HepG2 (cell line): ENCODE results near the gene TIGAR. TPM values are rescaled to one million over a fixed set of nuclear protein-coding genes. Genes with fewer than 3 reads are reported as not detected.

Experiments used
- ATAC-seq: fragments of 200-7000 bp; cut with Tn5 transposase; 3 replicates; pipeline ENCODE4 v1.9.1; 2020; ENCODE audit warnings: mild to moderate bottlenecking, moderate library complexity
- BruUV-seq: library from RNA; stranded (reverse); fragments of 400-500 nt; replicated peaks from 2 replicates; lab custom pipeline; 2021; lab: Mats Ljungman, UMichigan
- CTCF ChIA-PET: fragments of 300-600 bp; formaldehyde crosslinking; extraction: SDS; loops from one replicate; lab custom pipeline; 2021; ENCODE audit warnings: low total read pairs, inconsistent platforms, low intra/inter-chr PET ratio; lab: Yijun Ruan, JAX
- POLR2A ChIA-PET: fragments of 350-600 bp; sonication (Branson Sonifier 250); formaldehyde crosslinking; loops from one replicate; lab custom pipeline; 2020; ENCODE audit warnings: antibody characterized with exemption, inconsistent platforms; lab: Yijun Ruan, JAX
- DNase-seq: peaks from one replicate; pipeline ENCODE4 v3.0.0-alpha.2; 2015; ENCODE audit warnings: low spot score
- FAIRE-seq: peaks from 3 replicates; lab custom pipeline; 2011; peaks lifted over from hg19 to GRCh38; lab: Jason Lieb, UNC
- H2AFZ ChIP-seq: one replicate; pipeline ENCODE4 v1.6.1; 2011; ENCODE audit warnings: low read length, inconsistent platforms
- H3K27ac ChIP-seq: fragments of 300-600 bp; 3 replicates; pipeline ENCODE4 v1.8.0; 2011; ENCODE audit warnings: mixed run types, mild to moderate bottlenecking, mixed read lengths, low read length, inconsistent platforms; ENCODE audit not compliant: insufficient read depth; ENCODE audit errors: extremely low read length
- H3K27me3 ChIP-seq, 2 experiments: fragments of 200-600 bp in 1 of 2; 2 replicates in 1 of 2; 3 replicates in 1 of 2; pipeline versions ENCODE4 v1.6.0 to v1.8.0; 2011; ENCODE audit warnings: low read length in 2 of 2, mild to moderate bottlenecking in 2 of 2, moderate library complexity in 2 of 2, inconsistent platforms in 1 of 2; ENCODE audit not compliant: insufficient read depth in 2 of 2, control insufficient read depth in 1 of 2
- H3K36me3 ChIP-seq, 2 experiments: fragments of 200-600 bp in 1 of 2; replicated peaks in 1 of 2; 2 replicates in 1 of 2; 3 replicates in 1 of 2; pipeline versions ENCODE4 v1.5.1 to v1.8.0; 2011; ENCODE audit warnings: low read length in 2 of 2, inconsistent platforms in 1 of 2; ENCODE audit not compliant: insufficient read depth in 2 of 2, control insufficient read depth in 1 of 2
- H3K4me1 ChIP-seq: 2 replicates; pipeline ENCODE4 v1.5.1; 2012; ENCODE audit warnings: low read length, inconsistent platforms; ENCODE audit not compliant: insufficient read depth
- H3K4me2 ChIP-seq: 2 replicates; pipeline ENCODE4 v1.6.0; 2011; ENCODE audit warnings: low read depth, low read length, inconsistent platforms
- H3K4me3 ChIP-seq, 3 experiments: fragments of 200-600 bp in 1 of 3; sonication (generic), shearing (Covaris generic) in 1 of 3; replicated peaks in 1 of 3; 2 replicates each; pipeline ENCODE4 v1.5.1; 2011 to 2016; ENCODE audit warnings: low read length in 3 of 3, inconsistent platforms in 2 of 3, low read depth in 2 of 3, mild to moderate bottlenecking in 2 of 3, control low read depth in 1 of 3, mixed read lengths in 1 of 3; ENCODE audit not compliant: insufficient read depth in 1 of 3
- H3K79me2 ChIP-seq: one replicate; pipeline ENCODE4 v1.6.1; 2011; ENCODE audit warnings: low read length, inconsistent platforms; ENCODE audit not compliant: insufficient read depth
- H3K9ac ChIP-seq: 2 replicates; pipeline ENCODE4 v1.6.0; 2011; ENCODE audit warnings: mild to moderate bottlenecking, low read depth, low read length, inconsistent platforms; ENCODE audit not compliant: insufficient read depth
- H3K9me3 ChIP-seq: 2 replicates; pipeline ENCODE4 v1.5.1; 2012; ENCODE audit warnings: mild to moderate bottlenecking, low read length
- H4K20me1 ChIP-seq: 2 replicates; pipeline ENCODE4 v1.6.0; 2011; ENCODE audit warnings: inconsistent platforms, mild to moderate bottlenecking, low read length, moderate library complexity; ENCODE audit not compliant: insufficient read depth
- KLF6 ChIP-seq: IDR thresholded peaks from 2 replicates; pipeline ENCODE4 v1.8.0; 2016; ENCODE audit warnings: missing biosample characterization, missing genetic modification reagents
- PLSCR1 ChIP-seq: sonication (generic); formaldehyde crosslinking; IDR thresholded peaks from 2 replicates; pipeline ENCODE4 v1.5.0; 2020; ENCODE audit warnings: missing genetic modification reagents, mild to moderate bottlenecking, borderline replicate concordance
- SOX13 ChIP-seq, 3 experiments: fragments of 450-650 bp in 1 of 3; sonication (generic) in 1 of 3; formaldehyde crosslinking in 1 of 3; IDR thresholded peaks in 2 of 3; conservative IDR thresholded peaks in 1 of 3; 2 replicates each; pipeline versions ENCODE4 v1.5.0 to v1.6.1; 2016 to 2020; ENCODE audit warnings: antibody characterized with exemption in 1 of 3, mild to moderate bottlenecking in 1 of 3, missing compliant biosample characterization in 1 of 3, missing genetic modification reagents in 1 of 3, moderate library complexity in 1 of 3
- ZNF17 ChIP-seq: sonication (generic); formaldehyde crosslinking; IDR thresholded peaks from 2 replicates; pipeline ENCODE4 v1.5.0; 2020; ENCODE audit warnings: mild to moderate bottlenecking, missing genetic modification reagents
- ZNF274 ChIP-seq: sonication (generic); formaldehyde crosslinking; IDR thresholded peaks from 2 replicates; pipeline ENCODE4 v1.5.1; 2020; ENCODE audit warnings: mild to moderate bottlenecking, missing genetic modification reagents
- ZNF407 ChIP-seq: sonication (generic); formaldehyde crosslinking; IDR thresholded peaks from one replicate; pipeline ENCODE4 v1.5.1; 2020; ENCODE audit warnings: mild to moderate bottlenecking, missing genetic modification reagents; ENCODE audit errors: not compliant biosample characterization
- ZNF678 ChIP-seq: sonication (generic); formaldehyde crosslinking; IDR thresholded peaks from 2 replicates; pipeline ENCODE4 v1.4.0; 2020; ENCODE audit warnings: mild to moderate bottlenecking, missing genetic modification reagents
- WGBS: methylation state at CpG from one replicate; pipeline ENCODE4 v1.1.6; 2017; ENCODE audit warnings: low lambda C conversion rate; 5-methylcytosine and 5-hydroxymethylcytosine counted together
- in situ Hi-C: cut with HindIII; loops from 2 replicates; pipeline ENCODE4 v1.10.0; 2017; ENCODE audit warnings: low pct_unique_long_range_greater_than_20kb; ENCODE audit not compliant: extremely low pct_ligation_motif_present
- intact Hi-C: fragments of 100-400 bp; cut with micrococcal nuclease; formaldehyde crosslinking; loops from one replicate; pipeline ENCODE4 v1.10.0; 2022; ENCODE audit not compliant: unreplicated experiment
- polyA plus RNA-seq, 8 experiments: library from polyadenylated mRNA; depleted of rRNA in 3 of 8; stranded (reverse) in 7 of 8; unstranded in 1 of 8; fragments of >200 nt; fragmentation: Illumina TruSeq in 4 of 8; extraction: Trizol in 4 of 8; gene quantifications; 2 replicates each; pipeline versions ENCODE4 v1.2.1 to v1.2.3, GENCODE V29; 2011 to 2016; ENCODE audit warnings: low read depth in 4 of 8, missing spikeins in 1 of 8, mixed read lengths in 1 of 8; ENCODE audit not compliant: insufficient read depth in 1 of 8
- total RNA-seq, 5 experiments: library from RNA; depleted of rRNA; stranded (reverse); fragments of >200 nt; fragmentation: Illumina TruSeq; extraction: Trizol; gene quantifications; 2 replicates each; pipeline ENCODE4 v1.2.3, GENCODE V29; 2016; ENCODE audit warnings: low read depth in 1 of 5

Gene TIGAR
- total and polyA plus RNA-seq, 2 of the 13 experiments (the other 11 are each of a cell fraction or from before 2014, with no cell fraction given) = 2.6 to 21.8 TPM

- Histone ChIP-seq H3K4me3 (peak overlapping the region in 2 of 3 experiments; percentile 45 to 55; a peak in 5 of 6 replicates), H3K27me3 (peaks cover 0 to 21% of the 10 kb centered on the region in 2 experiments; a peak in 3 of 5 replicates), H3K4me2 (peak overlapping the region; percentile 91), H3K4me1 (peaks cover 41% of the 10 kb centered on the region), H4K20me1 (no peaks in the 10 kb centered on the region), H2AFZ (no peak overlapping the region), H3K79me2 (no peaks in the 10 kb centered on the region), H3K9ac (no peak overlapping the region), H3K36me3 (no peaks in the 10 kb centered on the region), H3K27ac (peak overlapping the region; percentile 55), H3K9me3 (no peaks in the 10 kb centered on the region)
- intact Hi-C loops = no loop called here
- ATAC-seq (peak; percentile 64), DNase-seq (peak; percentile 26), FAIRE-seq (peak; percentile 83)
- in situ Hi-C loops = loop anchor here (10.0 kb wide), 2 partner anchors 113 to 233 kb away; partner anchors contain the start of gene RAD51AP1
- CTCF ChIA-PET = no interaction called here
- WGBS = 16% methylated on average over 11 of the region's 11 CpGs
- POLR2A ChIA-PET = no interaction called here
- no TSS peak for BruUV-seq
- no peak for TF ChIP-seq PLSCR1 (CRISPR knock-in tag)
- TF ChIP-seq ZNF17 (CRISPR knock-in tag) = no peak
- no peak for TF ChIP-seq ZNF274 (CRISPR knock-in tag)
- TF ChIP-seq ZNF407 (CRISPR knock-in tag) = no peak
- TF ChIP-seq SOX13 (IDR thresholded peaks at IDR 0.05) = no peak
- peak in 1 of 2 experiments; percentile 17; a peak in 1 of 4 replicates for TF ChIP-seq SOX13 (CRISPR knock-in tag; conservative IDR thresholded peaks at IDR 0.05 in 1 of 2, IDR thresholded peaks at IDR 0.05 in 1 of 2)
- no peak for TF ChIP-seq ZNF678 (CRISPR knock-in tag)
- TF ChIP-seq KLF6 (CRISPR knock-in tag) = no peak
Observed at GRCh38 chr12:4301932-4302501, 19.0 kb upstream of the TIGAR start.
